Gastrocnemius medialis (tissue), 4 donors: ENCODE measurements around the gene PTBP1.

ENCODE experiments used
- CTCF ChIP-seq, 5 experiments: fragments of 450-650 bp in 3 of 5; fragments of 200-600 bp in 2 of 5; sonication (generic) in 2 of 5; IDR thresholded peaks in 4 of 5; conservative IDR thresholded peaks in 1 of 5; 1 replicate in 4 of 5; 2 replicates in 1 of 5; pipeline ENCODE4 v1.5.1; 2016 to 2019; ENCODE audit warnings: antibody characterized with exemption in 5 of 5, mild to moderate bottlenecking in 3 of 5, moderate library complexity in 3 of 5
- POLR2A ChIP-seq, 2 donors: fragments of 450-650 bp; IDR thresholded peaks; one replicate each; pipeline ENCODE4 v1.6.1; 2017; ENCODE audit warnings: antibody characterized with exemption in 2 of 2, mild to moderate bottlenecking in 2 of 2, moderate library complexity in 2 of 2

- TF ChIP-seq CTCF (IDR thresholded peaks at IDR 0.05 in 4 of 5, conservative IDR thresholded peaks at IDR 0.05 in 1 of 5) (no peak), POLR2A (IDR thresholded peaks at IDR 0.05) (no peak)
Measured at GRCh38 chr19:769616-770015, 27.6 kb upstream of the PTBP1 start.
